H9 (cell line): Measurements from ENCODE around the gene JMJD7. TPM values are rescaled to one million over a fixed set of nuclear protein-coding genes. Genes with fewer than 3 reads are reported as not detected.

Experiments used
- DNase-seq: peaks from one replicate; pipeline ENCODE4 v3.0.0-alpha.2; 2017
- H2AFZ ChIP-seq: one replicate; pipeline ENCODE4 v1.6.1; 2013; ENCODE audit warnings: mild to moderate bottlenecking, low read length, control low read depth, moderate library complexity
- H2AK5ac ChIP-seq: 2 replicates; pipeline ENCODE4 v1.6.1; 2013; ENCODE audit warnings: low read length, control low read depth, mixed read lengths; ENCODE audit not compliant: insufficient read length
- H2BK120ac ChIP-seq: one replicate; pipeline ENCODE4 v1.6.1; 2013; ENCODE audit warnings: low read depth, mild to moderate bottlenecking, low read length, control low read depth, inconsistent platforms; ENCODE audit not compliant: poor library complexity, severe bottlenecking
- H2BK12ac ChIP-seq: 2 replicates; pipeline ENCODE4 v1.6.1; 2013; ENCODE audit warnings: low read length, control low read depth, mixed read lengths, low read depth; ENCODE audit not compliant: insufficient read length
- H2BK15ac ChIP-seq: 2 replicates; pipeline ENCODE4 v1.6.1; 2013; ENCODE audit warnings: low read depth, low read length, control low read depth
- H2BK20ac ChIP-seq: one replicate; pipeline ENCODE4 v1.6.1; 2013; ENCODE audit warnings: low read depth, mild to moderate bottlenecking, low read length, control low read depth, inconsistent platforms; ENCODE audit not compliant: poor library complexity, severe bottlenecking
- H2BK5ac ChIP-seq: 2 replicates; pipeline ENCODE4 v1.6.1; 2013; ENCODE audit warnings: low read length, control low read depth, mixed read lengths; ENCODE audit not compliant: insufficient read length
- H3K14ac ChIP-seq: 2 replicates; pipeline ENCODE4 v1.6.1; 2013; ENCODE audit warnings: low read length, control low read depth; ENCODE audit not compliant: insufficient read depth
- H3K18ac ChIP-seq: 2 replicates; pipeline ENCODE4 v1.6.1; 2013; ENCODE audit warnings: low read depth, mild to moderate bottlenecking, mixed read lengths, low read length, control low read depth; ENCODE audit not compliant: insufficient read length
- H3K23ac ChIP-seq: 2 replicates; pipeline ENCODE4 v1.6.1; 2013; ENCODE audit warnings: low read length, control low read depth, mixed read lengths, low read depth; ENCODE audit not compliant: insufficient read length
- H3K23me2 ChIP-seq: 2 replicates; pipeline ENCODE4 v1.6.1; 2013; ENCODE audit warnings: low read depth, mild to moderate bottlenecking, mixed read lengths, low read length, control low read depth; ENCODE audit not compliant: insufficient read length, poor library complexity, severe bottlenecking
- H3K27ac ChIP-seq: 2 replicates; pipeline ENCODE4 v1.5.1; 2013; ENCODE audit warnings: low read length, control low read depth, mixed read lengths, low read depth; ENCODE audit not compliant: insufficient read length
- H3K27me3 ChIP-seq: 2 replicates; pipeline ENCODE4 v1.6.1; 2013; ENCODE audit warnings: low read length, control low read depth, inconsistent platforms; ENCODE audit not compliant: insufficient read depth
- H3K4ac ChIP-seq: 2 replicates; pipeline ENCODE4 v1.6.1; 2013; ENCODE audit warnings: low read depth, mild to moderate bottlenecking, control low read depth, inconsistent platforms, low read length, moderate library complexity
- H3K4me1 ChIP-seq: 2 replicates; pipeline ENCODE4 v1.6.1; 2013; ENCODE audit warnings: low read length, control low read depth, inconsistent platforms; ENCODE audit not compliant: insufficient read depth
- H3K4me2 ChIP-seq: 2 replicates; pipeline ENCODE4 v1.6.1; 2013; ENCODE audit warnings: low read length, control low read depth, mixed read lengths; ENCODE audit not compliant: insufficient read length, insufficient read depth
- H3K56ac ChIP-seq: 2 replicates; pipeline ENCODE4 v1.6.1; 2013; ENCODE audit warnings: low read depth, mild to moderate bottlenecking, mixed read lengths, low read length, control low read depth; ENCODE audit not compliant: insufficient read length
- H3K79me1 ChIP-seq: 2 replicates; pipeline ENCODE4 v1.6.1; 2013; ENCODE audit warnings: low read depth, mild to moderate bottlenecking, moderate library complexity, low read length, control low read depth, inconsistent platforms; ENCODE audit not compliant: insufficient read depth, poor library complexity, severe bottlenecking
- H3K79me2 ChIP-seq: 2 replicates; pipeline ENCODE4 v1.6.1; 2013; ENCODE audit warnings: low read length, control low read depth, inconsistent platforms; ENCODE audit not compliant: insufficient read depth
- H3K9ac ChIP-seq: 2 replicates; pipeline ENCODE4 v1.6.1; 2013; ENCODE audit warnings: low read length, control low read depth, mixed read lengths; ENCODE audit not compliant: insufficient read length; ENCODE audit errors: extremely low read depth
- H3K9me3 ChIP-seq: one replicate; pipeline ENCODE4 v1.6.1; 2013; ENCODE audit warnings: low read depth, low read length, inconsistent platforms; ENCODE audit not compliant: control insufficient read depth
- H3T11ph ChIP-seq: one replicate; pipeline ENCODE4 v1.6.1; 2013; ENCODE audit warnings: mild to moderate bottlenecking, low read length, control low read depth, inconsistent platforms
- H4K20me1 ChIP-seq: one replicate; pipeline ENCODE4 v1.6.1; 2013; ENCODE audit not compliant: control insufficient read depth, insufficient read length, insufficient read depth
- H4K5ac ChIP-seq: 2 replicates; pipeline ENCODE4 v1.6.1; 2013; ENCODE audit warnings: low read depth, mild to moderate bottlenecking, mixed read lengths, low read length, control low read depth; ENCODE audit not compliant: insufficient read length
- H4K8ac ChIP-seq: replicated peaks from 2 replicates; pipeline ENCODE4 v1.6.1; 2013; ENCODE audit warnings: low read length, control low read depth, mixed read lengths, low read depth; ENCODE audit not compliant: insufficient read length
- H4K91ac ChIP-seq: 2 replicates; pipeline ENCODE4 v1.6.1; 2013; ENCODE audit warnings: low read depth, mild to moderate bottlenecking, moderate library complexity, mixed read lengths, low read length, control low read depth; ENCODE audit not compliant: insufficient read length
- H3K27ac Mint-ChIP-seq, 3 experiments: 2 replicates in 2 of 3; 3 replicates in 1 of 3; pipeline ENCODE4 v1.8.0; 2020 to 2021; ENCODE audit warnings: mixed read lengths in 3 of 3, mild to moderate bottlenecking in 1 of 3, moderate library complexity in 1 of 3
- H3K27me3 Mint-ChIP-seq: 2 replicates; pipeline ENCODE4 v1.8.0; 2021; ENCODE audit warnings: low read depth, mild to moderate bottlenecking, moderate library complexity, mixed read lengths
- H3K36me3 Mint-ChIP-seq, 3 experiments: 2 replicates in 2 of 3; 3 replicates in 1 of 3; pipeline ENCODE4 v1.8.0; 2020 to 2021; ENCODE audit warnings: low read depth in 3 of 3, mixed read lengths in 3 of 3; ENCODE audit not compliant: insufficient read depth in 1 of 3
- H3K4me1 Mint-ChIP-seq, 2 experiments: 2 replicates each; pipeline ENCODE4 v1.8.0; 2020; ENCODE audit warnings: mixed read lengths in 2 of 2
- H3K4me3 Mint-ChIP-seq, 2 experiments: 2 replicates in 1 of 2; 3 replicates in 1 of 2; pipeline ENCODE4 v1.8.0; 2020 to 2021; ENCODE audit warnings: mild to moderate bottlenecking in 2 of 2, mixed read lengths in 2 of 2, moderate library complexity in 1 of 2
- H3K9me3 Mint-ChIP-seq, 2 experiments: 2 replicates in 1 of 2; 3 replicates in 1 of 2; pipeline ENCODE4 v1.8.0; 2020; ENCODE audit warnings: mild to moderate bottlenecking in 2 of 2, mixed read lengths in 2 of 2, moderate library complexity in 1 of 2
- CTCF ChIP-seq: fragments of 200-600 bp; sonication (generic); conservative IDR thresholded peaks from 3 replicates; pipeline ENCODE4 v1.8.0; 2021; ENCODE audit warnings: antibody characterized with exemption, mild to moderate bottlenecking
- WGBS: extraction: QIAGEN DNeasy Blood & Tissue Kit; methylation state at CpG from one replicate; pipeline ENCODE4 v1.1.7; 2013; ENCODE audit warnings: missing lambda C conversion rate, low lambda C conversion rate, mixed read lengths; ENCODE audit not compliant: insufficient read length; ENCODE audit errors: extremely low coverage; 5-methylcytosine and 5-hydroxymethylcytosine counted together
- total RNA-seq: library from RNA; stranded (reverse); gene quantifications from 2 replicates; pipeline ENCODE4 v1.2.1, GENCODE V29; 2021

JMJD7 gene
- total RNA-seq, 1 experiment from 2014 or later, result 13.3 TPM

GRCh38 chr15:41801850-41802455 is 25.9 kb upstream of the JMJD7 start:
- WGBS, result no CpG with 5 or more reads among the region's 3 CpGs
- no peak overlapping the region for H4K8ac ChIP-seq
- no peak overlapping the region for H2BK120ac ChIP-seq
- no peak for DNase-seq
- no peak overlapping the region for H3K18ac ChIP-seq
- no peak overlapping the region for H3K4ac ChIP-seq
- H3K14ac ChIP-seq, result no peak overlapping the region
- no peak overlapping the region for H3K4me3 Mint-ChIP-seq
- H3K9me3 Mint-ChIP-seq, result no peaks in the 10 kb centered on the region; a peak in 1 of 5 replicates
- H3K4me2 ChIP-seq, result no peak overlapping the region
- H3K27me3 ChIP-seq, result no peaks in the 10 kb centered on the region
- peaks cover 0 to 5% (median 2%) of the 10 kb centered on the region in 3 experiments; a peak in 4 of 7 replicates for H3K36me3 Mint-ChIP-seq
- H4K5ac ChIP-seq, result no peak overlapping the region
- H2BK12ac ChIP-seq, result no peak overlapping the region
- H3K23ac ChIP-seq, result no peak overlapping the region
- no peaks in the 10 kb centered on the region for H3K79me1 ChIP-seq
- no peaks in the 10 kb centered on the region for H3K27me3 Mint-ChIP-seq
- no peak overlapping the region for H3K27ac Mint-ChIP-seq
- no peak overlapping the region for H3T11ph ChIP-seq
- H3K27ac ChIP-seq, result no peak overlapping the region
- no peak overlapping the region for H2BK20ac ChIP-seq
- H3K79me2 ChIP-seq, result no peaks in the 10 kb centered on the region
- H2BK15ac ChIP-seq, result no peak overlapping the region
- H3K9ac ChIP-seq, result no peak overlapping the region
- no peaks in the 10 kb centered on the region for H4K20me1 ChIP-seq
- no peaks in the 10 kb centered on the region for H3K23me2 ChIP-seq
- H2BK5ac ChIP-seq, result no peak overlapping the region
- H3K9me3 ChIP-seq, result no peaks in the 10 kb centered on the region
- H3K4me1 Mint-ChIP-seq, result peaks cover 2 to 14% of the 10 kb centered on the region in 2 experiments
- no peak for TF ChIP-seq CTCF
- H2AFZ ChIP-seq, result no peak overlapping the region
- H3K4me1 ChIP-seq, result no peaks in the 10 kb centered on the region
- H2AK5ac ChIP-seq, result no peak overlapping the region
- no peak overlapping the region for H3K56ac ChIP-seq
- H4K91ac ChIP-seq, result no peak overlapping the region
